Measurements from ENCODE around the gene EXOC3L1. TPM values are rescaled to one million over a fixed set of nuclear protein-coding genes. Genes with fewer than 3 reads are reported as not detected.

EXOC3L1 gene
- total RNA-seq, 1 experiment from 2014 or later: 10.3 TPM

DNA sequence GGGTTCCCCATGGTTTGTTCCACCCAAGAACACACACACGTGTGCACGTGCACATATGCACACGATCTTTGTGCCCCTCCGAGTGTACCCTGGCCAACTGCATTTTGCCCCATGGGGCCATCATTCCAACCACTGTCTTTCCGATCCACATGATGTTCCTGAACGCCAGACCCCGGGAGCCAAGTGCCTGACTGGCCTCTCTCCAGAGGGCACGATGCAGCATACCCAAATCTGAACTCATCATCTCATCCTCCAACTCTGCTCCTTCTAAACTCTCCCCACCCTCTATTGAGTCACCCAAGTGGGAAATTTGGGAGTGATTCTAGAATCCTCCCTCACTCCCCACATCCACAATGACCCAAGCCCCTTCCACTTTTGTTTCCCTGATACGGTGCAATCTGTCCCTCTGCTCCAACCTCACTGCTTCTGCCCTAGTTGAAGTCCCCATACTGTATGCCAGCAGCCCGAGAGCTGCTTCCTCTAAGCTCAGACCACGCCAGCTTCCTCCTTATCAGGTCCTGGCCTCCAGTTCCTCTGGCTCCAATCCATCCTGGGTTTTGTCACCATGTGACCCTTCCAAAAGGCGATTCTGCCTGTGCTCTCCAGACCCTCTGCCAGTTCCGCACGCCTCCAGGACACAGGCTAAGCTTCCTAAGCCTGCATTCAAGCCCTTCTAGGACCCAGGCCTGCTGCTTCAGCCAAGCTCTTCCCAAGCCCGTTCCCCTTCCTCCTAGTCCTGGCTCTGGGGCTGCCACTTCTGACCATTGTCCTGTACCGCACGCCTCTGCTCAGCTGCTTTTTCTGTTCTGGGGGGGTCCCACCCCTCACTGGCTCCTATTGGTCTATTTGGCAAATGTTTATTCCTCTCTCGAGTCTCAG is 26.9 kb upstream of the EXOC3L1 start:
- no peak for DNase-seq (ENCODE audit: low read depth)

DNA sequence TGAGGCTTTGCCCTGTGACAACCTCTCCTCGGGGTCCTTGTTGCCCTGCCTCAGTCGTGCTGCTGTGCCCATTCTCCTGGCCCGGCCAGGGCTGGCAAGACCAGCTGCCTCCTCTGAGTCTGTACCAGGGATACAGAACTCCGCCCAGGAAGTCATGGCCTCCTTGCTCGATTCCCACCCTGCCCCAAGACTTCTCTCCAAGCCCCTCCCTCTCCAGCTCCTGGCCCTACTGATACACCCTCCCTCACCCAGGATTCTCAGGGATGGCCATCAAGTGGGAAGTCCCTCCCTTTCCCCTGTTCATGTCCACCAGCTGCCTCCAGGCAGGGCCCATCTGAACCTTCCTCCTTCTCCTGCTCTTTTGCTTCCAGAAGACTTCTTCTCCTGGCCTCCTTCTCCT is 25.8 kb upstream of the EXOC3L1 start:
- DNase-seq (ENCODE audit: low read depth): no peak

DNA sequence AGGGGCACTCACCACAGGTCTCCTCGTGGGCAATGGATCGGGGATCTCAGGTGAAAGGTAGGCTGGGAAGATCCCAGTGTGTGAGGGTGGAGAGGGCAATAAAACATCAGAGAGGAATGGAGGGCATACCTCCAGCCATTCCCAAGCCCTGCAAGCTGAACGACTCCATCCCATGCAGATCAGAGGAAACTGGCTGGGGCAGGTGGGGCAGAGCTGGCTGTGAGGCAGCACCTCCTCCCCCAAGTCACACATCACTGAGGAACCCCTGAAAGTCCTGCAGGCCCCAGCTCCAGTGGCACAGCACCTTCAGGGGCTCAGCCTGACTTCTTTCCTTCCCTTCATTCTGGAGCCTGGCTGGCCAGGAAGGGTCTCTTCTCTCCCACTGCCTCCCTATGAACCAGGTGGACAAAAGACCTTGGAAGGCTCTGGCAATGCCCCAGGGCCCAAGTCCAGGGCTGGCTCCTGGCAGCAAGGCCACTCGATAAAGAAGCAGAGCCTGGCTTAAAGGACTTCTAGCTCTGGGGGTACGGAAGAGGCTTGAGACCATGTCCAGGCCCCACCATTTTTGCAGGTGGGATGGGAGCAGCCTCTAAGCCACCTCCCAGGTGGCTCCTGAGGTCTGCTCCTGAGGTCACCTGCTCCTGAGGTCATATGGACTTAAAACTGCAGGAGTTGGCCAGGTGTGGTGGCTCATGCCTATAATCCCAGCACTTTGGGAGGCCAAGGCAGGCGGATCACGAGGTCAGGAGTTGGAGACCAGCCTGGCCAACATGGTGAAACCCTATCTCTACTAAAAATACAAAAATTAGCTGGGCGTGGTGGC is 23.5 kb upstream of the EXOC3L1 start:
- no peak for DNase-seq (ENCODE audit: low read depth)

DNA sequence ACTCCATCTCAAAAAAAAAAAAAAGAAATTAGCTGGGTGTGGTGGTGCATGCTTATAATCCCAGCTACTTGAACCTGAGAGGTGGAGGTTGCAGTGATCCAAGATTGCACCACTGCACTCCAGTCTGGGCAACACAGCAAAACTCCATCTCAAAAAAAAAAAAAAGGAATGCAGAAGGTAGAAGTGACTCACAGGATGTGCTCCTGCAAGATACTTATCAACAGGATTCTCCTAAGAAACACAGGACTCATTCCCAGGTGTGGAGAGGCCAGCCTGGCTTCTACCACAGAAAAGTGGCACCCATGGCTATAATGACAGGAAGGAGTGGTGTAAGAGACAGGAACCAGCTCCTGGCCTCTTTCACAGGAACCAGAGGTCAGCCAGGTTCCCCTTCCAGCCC is 22.8 kb upstream of the EXOC3L1 start:
- no peak for DNase-seq (ENCODE audit: low read depth)

DNA sequence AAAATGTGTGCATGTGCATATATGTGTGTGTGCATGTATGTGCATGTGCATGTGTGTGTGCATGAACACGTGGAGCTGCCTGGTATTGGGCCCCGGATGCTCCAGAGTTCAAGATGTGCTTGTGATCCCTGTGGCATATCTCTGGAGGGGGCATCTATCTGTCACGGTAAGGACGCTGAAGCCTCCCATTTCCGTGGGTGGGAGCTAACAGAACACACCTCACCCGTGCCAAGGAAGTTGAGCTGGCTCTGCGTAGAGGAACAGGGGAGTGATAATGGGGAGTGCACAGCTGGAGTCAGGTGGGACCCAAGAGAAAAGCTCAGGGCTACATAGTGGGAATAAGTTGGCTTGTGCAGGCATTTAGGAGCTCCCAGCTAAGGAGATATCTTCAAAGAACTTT is 21.7 kb upstream of the EXOC3L1 start:
- DNase-seq (ENCODE audit: low read depth): no peak

DNA sequence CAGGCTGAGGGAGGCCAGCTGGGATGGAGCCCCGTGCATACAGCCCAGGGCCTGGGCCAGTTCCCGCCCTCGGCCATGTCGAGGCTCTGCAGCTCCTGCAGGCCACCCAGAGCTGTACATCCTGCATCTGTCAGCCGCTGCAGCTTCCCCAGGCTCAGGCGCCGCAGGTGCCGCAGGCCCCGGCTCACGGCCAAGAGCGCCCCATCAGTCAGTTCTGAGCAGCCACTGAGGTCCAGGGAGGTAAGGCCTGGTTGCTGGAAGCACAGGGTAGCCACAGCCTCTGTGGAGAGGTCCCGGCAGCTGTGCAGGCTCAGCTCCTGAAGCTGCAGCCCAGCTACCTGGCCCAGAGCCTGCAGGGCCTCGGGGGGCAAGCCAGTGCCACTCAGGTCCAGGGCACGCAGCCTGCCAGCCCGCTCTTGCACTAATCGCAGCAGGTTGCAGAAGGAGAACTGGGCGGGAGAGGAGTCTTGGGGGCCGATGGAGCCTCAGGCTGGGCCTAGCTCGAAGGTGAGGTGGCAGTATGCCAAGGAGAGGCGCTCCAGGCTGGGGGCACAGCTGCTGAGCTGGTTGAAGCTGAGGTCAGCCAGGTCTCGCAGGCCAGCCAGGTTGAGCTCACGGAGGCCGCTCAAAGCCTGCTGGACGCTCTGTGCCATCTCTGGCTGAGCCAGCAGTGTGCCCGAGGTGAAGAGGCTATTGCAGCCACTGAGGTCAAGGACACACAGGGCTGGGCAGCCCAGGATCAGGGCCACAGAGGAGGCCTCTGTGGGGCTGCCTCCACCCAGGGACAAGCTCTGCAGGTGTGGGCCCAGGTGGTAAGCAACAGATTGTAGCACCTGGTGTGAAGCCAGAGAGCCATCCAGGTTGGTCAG is 20.4 kb upstream of the EXOC3L1 start:
- DNase-seq (ENCODE audit: low read depth): no peak

DNA sequence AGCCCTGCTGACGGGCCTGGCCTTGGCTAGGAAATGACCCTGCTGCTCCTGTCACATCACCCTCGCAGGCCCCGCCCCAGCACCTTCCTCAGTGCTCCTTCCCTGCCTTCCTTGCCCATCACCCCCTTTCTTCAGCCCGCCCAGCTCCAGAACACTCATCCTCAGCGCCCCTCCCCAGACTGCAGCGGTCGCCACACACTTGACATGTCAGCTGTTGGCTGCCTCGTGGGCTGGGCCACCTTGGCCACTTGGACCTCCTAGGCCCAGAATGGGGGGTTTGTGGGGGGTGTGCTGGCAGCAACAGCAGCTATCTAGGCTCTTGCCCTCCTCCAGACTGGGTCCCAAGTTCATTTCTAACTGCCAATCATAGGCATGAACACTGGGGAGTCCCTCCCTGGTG is 19.6 kb upstream of the EXOC3L1 start:
- no peak for DNase-seq (ENCODE audit: low read depth)

DNA sequence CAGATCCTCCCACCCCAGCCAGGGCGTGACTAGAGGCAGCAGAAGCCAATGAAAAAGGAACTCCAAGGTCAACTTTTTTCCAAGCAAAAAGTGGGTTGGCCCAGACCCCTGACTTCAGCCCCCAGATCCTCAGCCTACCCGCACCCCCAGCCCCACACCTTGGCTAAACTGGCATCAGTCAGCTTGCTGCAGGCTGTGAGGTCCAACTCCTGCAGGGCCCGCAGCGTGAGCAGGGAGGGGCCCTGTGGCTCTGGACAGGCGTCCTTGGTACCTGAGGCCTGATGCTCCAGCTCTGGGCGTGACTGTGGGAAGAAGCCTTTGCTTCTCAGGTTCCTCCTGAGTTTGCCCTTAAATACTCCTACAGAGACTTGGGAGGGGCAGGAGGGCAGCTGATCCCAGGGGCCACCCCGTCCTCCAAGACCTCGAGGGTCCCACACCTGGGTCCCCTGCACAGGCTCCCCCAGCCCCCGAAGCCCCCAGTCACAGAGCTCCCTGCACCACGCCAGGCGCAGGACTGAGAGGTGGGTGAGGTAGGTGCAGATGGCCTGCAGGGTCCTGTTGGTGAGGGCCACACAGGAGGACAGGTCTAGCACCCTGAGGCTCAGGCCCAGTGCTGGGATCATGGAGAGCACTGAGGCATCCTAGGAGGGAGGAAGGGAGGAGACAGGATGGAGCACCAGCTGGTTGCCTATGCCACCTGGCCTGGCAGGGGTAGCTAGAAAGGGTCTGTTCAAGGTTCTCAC is 18.4 kb upstream of the EXOC3L1 start:
- no peak for DNase-seq (ENCODE audit: low read depth)

DNA sequence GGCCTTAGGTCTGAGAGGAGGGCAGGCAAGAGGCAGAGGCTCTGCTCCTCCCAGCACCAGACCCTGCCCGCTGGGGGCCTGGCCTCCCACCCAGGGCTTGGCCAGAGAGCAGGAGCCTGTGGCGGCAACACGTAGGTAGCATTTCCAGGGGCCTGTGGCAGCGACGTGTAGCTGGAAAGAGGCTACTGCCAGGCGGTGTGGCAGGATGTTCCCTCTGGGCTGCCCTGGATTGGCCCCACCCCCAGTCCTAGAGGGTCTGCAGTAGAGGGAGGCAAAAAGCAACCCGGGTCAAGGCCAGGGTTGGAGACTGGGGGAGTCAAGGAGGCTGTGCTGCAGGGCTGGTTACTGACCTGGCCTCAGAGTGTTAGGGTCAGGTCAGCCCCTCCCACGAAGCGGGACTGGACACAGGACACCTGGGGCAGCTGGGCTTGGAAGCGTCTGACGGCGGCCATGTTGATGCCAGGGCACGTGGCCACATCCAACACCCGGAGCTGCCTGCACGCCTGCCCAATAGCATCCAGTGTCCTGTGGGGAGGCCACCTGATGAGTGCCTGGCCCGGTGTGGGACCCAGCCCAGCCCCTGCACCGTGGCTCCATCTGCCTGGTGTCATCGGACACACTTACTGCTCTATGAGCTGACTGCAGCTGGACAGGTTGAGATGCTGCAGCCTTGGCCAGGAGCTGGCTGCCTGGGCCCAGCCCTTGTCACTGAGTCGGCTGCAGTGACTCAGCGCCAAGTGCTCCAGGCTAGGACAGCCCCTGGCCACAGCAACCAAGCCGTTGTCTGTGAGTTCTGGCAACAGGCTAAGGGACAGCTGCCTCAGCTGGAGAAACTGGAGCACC is 17.5 kb upstream of the EXOC3L1 start:
- DNase-seq (ENCODE audit: low read depth): peak; percentile 63

DNA sequence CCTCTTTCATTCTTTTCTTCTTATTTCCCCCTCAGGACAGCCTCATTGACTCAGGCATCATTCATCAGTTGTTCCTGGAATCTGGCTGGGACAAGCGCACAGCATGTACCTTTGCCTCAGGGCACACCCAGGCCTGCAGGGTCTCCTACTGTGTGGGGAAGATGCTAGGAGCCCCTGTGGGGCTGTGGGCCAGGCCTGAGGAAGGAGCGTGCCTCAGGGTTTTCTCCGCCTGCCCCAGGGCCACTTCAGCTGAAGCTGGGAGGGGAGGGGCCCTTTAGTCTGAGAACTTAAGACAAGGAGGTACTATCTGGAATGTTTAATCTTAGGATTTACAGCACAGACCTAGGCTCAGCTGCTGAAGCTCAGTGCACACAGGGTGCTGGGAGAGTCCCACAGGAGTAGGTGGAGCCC is 16.9 kb upstream of the EXOC3L1 start:
- DNase-seq (ENCODE audit: low read depth): no peak

DNA sequence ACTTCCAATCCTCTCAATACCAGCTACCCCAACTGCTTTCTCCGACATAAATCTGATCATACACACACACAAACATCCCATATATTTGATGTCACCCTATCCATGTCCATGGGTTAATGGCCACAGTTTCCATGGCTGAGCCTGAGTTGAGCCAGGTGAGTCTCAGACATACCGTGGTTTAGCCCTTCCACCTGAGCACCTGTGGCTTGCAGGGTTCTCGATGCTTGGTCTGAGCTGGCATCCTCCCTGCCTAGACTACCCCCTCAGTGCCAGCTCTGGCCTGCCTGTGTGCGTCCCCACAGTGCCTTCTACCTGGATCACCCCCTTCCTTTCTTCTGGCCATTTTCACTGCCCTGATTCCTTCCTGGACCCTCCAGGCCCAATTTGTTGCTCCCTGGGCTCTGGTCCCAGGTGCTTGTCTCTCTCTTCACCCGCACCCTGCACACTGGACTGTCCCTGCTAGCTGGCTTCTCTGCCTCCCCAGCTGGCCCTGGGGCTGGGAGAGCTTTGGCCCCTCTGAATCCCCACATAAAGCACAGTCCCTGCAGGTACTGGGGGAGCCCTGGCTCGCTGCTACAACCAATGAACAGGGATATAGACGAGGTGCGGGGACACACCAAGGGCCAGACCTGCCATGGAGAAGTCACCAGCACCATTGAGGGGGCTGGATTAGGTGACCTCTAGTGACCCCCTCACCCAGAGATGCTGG is 16.3 kb upstream of the EXOC3L1 start:
- DNase-seq (ENCODE audit: low read depth): no peak

DNA sequence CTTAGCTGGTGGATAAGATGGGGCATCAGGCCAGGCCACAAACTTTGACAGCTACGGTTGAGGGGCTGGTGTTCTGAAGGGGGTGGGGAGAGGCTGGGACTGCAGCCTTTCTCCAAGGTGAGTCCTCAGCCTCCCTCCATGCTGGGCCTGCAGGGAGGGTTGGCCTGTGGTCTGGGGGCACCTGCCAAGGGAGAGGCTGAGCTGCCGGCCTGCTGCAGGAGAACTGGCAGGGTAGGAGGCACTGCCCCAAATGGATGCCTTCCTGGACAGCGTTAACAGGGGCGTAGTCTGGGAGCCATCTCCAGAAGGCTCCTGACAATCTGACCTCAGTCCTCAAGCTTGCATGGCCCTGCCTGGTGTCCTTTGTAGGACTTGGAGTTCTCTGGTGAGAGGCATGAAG is 14.1 kb upstream of the EXOC3L1 start:
- no peak for DNase-seq (ENCODE audit: low read depth)

DNA sequence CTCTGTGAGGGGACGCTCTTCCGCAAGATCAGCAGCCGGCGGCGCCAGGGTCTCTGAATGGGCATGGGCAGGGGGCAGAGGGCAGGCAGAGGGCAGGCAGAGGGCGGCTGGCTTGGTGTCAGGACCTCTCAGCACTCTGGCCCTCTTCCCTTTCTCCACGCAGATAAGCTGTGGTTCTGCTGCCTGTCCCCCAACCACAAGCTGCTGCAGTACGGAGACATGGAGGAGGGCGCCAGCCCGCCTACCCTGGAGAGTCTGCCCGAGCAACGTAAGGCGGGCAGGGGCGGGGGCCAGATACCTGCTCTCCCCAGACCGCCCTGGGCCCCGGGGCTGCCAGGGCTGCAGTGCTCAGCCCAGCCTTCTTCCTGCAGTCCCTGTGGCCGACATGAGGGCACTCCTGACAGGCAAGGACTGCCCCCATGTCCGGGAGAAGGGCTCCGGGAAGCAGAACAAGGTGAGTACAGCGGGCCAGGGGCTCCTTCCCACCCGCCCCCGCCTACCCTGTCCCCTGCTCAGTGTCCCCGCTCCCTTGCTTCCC is 13.1 kb upstream of the EXOC3L1 start:
- DNase-seq (ENCODE audit: low read depth): no peak

DNA sequence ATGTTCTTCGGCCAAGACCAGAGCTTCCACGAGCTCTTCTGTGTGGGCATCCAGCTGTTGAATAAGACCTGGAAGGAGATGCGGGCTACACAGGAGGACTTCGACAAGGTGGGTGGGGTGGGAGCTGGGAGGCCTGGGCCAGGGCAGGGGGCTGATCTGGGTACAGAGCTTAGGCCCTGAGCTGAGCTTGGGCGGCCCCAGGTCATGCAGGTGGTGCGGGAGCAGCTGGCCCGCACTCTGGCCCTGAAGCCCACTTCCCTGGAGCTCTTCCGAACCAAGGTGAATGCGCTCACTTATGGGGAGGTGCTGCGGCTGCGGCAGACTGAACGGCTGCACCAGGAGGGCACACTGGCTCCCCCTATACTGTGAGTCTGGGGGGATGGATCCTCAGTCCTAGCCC is 12.5 kb upstream of the EXOC3L1 start:
- no peak for DNase-seq (ENCODE audit: low read depth)

DNA sequence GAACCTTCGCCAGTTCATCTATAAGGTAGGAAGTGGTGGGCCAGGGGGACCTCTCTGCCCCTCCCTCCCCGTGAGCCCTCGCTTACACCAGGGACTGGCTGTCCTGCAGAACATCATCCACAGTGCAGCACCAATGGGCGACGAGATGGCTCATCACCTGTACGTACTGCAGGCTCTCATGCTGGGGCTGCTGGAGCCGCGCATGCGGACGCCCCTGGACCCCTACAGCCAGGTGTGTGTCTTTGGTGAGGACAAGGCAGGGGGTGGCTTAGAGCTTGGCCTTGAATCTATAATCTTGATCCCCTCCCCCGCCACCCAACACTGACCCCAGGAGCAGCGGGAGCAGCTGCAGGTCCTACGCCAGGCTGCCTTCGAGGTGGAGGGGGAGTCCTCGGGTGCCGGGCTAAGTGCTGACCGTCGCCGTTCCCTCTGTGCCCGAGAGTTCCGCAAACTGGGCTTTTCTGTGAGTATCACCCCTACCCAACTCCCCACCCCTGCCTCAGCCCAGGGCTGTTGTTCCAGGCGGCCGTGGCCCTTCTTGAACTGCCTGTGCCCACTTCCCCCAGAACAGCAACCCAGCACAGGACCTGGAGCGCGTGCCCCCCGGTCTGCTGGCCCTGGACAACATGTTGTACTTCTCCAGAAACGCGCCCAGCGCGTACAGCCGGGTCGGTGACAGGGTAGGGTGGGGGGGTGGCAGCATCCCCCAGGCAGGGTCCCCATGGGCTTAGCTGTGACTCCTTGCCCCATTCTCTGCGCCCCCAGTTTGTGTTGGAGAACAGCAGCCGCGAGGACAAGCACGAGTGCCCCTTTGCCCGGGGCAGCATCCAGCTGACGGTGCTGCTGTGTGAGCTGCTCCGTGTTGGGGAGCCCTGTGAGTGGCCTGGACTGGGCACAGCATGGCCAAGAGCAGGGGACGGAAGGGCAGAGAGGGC is 11.7 kb upstream of the EXOC3L1 start:
- DNase-seq (ENCODE audit: low read depth): no peak

DNA sequence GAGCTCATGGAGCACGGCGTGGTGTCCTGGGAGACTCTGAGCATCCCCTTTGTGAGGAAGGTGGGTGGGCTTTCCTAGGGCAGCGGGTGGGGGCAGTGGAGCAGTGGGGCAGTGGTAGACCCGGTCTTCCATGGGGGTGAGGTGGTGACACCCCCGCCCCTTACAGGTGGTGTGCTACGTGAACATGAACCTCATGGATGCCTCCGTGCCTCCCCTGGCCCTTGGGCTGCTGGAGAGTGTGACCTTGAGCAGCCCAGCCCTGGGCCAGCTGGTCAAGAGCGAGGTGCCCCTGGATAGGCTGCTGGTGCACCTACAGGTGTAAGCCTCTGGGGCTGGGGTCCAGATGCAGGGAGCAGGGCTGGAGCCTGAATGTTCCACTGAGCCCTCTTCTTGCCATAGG is 10.6 kb upstream of the EXOC3L1 start:
- DNase-seq (ENCODE audit: low read depth): no peak

DNA sequence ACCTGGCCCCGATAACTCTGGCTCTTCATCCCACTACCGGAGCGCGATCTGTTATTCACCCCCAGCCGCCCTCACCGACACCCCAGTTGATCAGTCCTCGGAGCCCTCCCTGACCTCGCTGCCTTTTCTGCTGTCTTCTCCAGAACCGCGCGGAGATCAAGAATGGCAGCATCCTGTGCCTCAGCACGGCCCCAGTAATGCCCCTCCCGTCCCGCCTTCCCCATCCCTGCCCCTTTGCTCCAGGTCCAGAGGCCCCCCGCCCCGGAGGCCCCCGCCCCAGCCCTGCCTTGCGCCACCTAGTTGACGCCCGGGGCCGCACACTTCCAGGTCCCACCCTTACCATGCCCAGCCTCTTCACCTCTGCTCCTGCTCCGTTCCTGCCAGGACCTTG is 9.9 kb upstream of the EXOC3L1 start:
- no peak for DNase-seq (ENCODE audit: low read depth)

All from LHCN-M2 (cell line).